Measurements from ENCODE around the gene CCDC47.
"Not testable (repeated sequence)": the region's sequence is repeated elsewhere in the genome, so short reads cannot be mapped to it uniquely, and the experiment has no call there.

The CCDC47 gene

DNA sequence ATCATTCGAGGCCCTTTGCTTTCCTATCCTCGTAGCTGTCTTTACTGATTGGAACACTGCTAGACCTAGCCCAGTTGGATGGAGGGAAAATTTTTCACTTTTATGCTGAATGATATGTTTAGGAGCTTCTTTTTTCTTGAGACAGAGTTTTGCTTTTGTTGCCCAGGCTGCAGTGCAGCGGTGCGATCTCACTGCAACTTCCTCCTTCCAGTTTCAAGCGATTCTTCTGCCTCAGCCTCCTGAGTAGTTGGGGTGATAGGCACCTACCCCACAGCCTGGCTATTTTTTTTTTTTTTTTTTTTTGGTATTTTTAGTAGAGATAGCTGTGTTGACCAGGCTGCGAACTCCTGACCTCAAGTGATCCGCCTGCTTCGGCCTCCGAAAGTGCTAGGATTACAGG is 36.6 kb upstream of the CCDC47 start:
- no peaks in the 10 kb centered on the region for H3K27me3 ChIP-seq (ENCODE audit: control insufficient read depth in 1 of 2, insufficient read depth in 2 of 2, low read length in 2 of 2)
- no peaks in the 10 kb centered on the region for H3K4me1 ChIP-seq (ENCODE audit: control insufficient read depth in 1 of 2, insufficient read depth in 2 of 2, low read length in 2 of 2)
- H3K9ac ChIP-seq (ENCODE audit: low read depth in 1 of 2, low read length in 2 of 2): no peak overlapping the region
- no peak overlapping the region for H3K4me3 ChIP-seq (ENCODE audit: low read depth in 1 of 2, low read length in 2 of 2)
- no peaks in the 10 kb centered on the region for H3K9me3 ChIP-seq (ENCODE audit: control insufficient read depth in 1 of 2, low read length in 2 of 2)
- no peak overlapping the region for H3K27ac ChIP-seq (ENCODE audit: low read depth, low read length)
- H3K36me3 ChIP-seq (ENCODE audit: control insufficient read depth in 1 of 2, insufficient read depth in 2 of 2, low read length in 2 of 2): peaks cover 63 to 93% of the 10 kb centered on the region in 2 donors

GRCh38 chr17:63805591-63805990 is 32.2 kb upstream of the CCDC47 start:
- Histone ChIP-seq H3K27me3 (ENCODE audit: control insufficient read depth in 1 of 2, insufficient read depth in 2 of 2, low read length in 2 of 2) (no peaks in the 10 kb centered on the region), H3K4me1 (ENCODE audit: control insufficient read depth in 1 of 2, insufficient read depth in 2 of 2, low read length in 2 of 2) (no peaks in the 10 kb centered on the region), H3K36me3 (ENCODE audit: control insufficient read depth in 1 of 2, insufficient read depth in 2 of 2, low read length in 2 of 2) (peaks cover 41 to 83% of the 10 kb centered on the region in 2 donors), H3K4me3 (ENCODE audit: low read depth in 1 of 2, low read length in 2 of 2) (no peak overlapping the region), H3K27ac (ENCODE audit: low read depth, low read length) (no peak overlapping the region), H3K9me3 (ENCODE audit: control insufficient read depth in 1 of 2, low read length in 2 of 2) (no peaks in the 10 kb centered on the region), H3K9ac (ENCODE audit: low read depth in 1 of 2, low read length in 2 of 2) (no peak overlapping the region)

DNA sequence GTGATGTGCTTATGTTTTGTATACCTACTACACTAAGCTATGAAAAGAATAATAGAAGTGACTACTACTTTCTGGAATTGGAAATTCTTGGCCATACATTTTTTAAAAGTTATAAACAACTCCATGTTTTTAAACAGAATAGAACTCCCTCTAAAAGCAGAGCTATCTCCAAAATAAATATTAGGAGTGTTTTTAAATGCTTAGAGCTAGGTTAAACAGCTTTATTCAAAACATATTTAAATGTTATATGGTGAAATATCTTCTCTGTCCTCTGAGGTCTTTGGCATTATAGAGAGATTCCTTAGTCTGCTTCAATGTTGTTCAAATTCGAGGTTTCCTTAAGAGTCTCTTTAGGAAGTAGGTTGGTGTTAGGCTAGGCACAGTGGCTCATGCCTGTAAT is 30.9 kb upstream of the CCDC47 start:
- H3K36me3 ChIP-seq (ENCODE audit: control insufficient read depth in 1 of 2, insufficient read depth in 2 of 2, low read length in 2 of 2): peaks cover 40 to 83% of the 10 kb centered on the region in 2 donors
- no peak overlapping the region for H3K27ac ChIP-seq (ENCODE audit: low read depth, low read length)
- no peaks in the 10 kb centered on the region for H3K4me1 ChIP-seq (ENCODE audit: control insufficient read depth in 1 of 2, insufficient read depth in 2 of 2, low read length in 2 of 2)
- H3K9me3 ChIP-seq (ENCODE audit: control insufficient read depth in 1 of 2, low read length in 2 of 2): no peaks in the 10 kb centered on the region
- no peak overlapping the region for H3K9ac ChIP-seq (ENCODE audit: low read depth in 1 of 2, low read length in 2 of 2)
- no peak overlapping the region for H3K4me3 ChIP-seq (ENCODE audit: low read depth in 1 of 2, low read length in 2 of 2)
- no peaks in the 10 kb centered on the region for H3K27me3 ChIP-seq (ENCODE audit: control insufficient read depth in 1 of 2, insufficient read depth in 2 of 2, low read length in 2 of 2)

- H3K4me3 ChIP-seq (ENCODE audit: low read depth in 1 of 2, low read length in 2 of 2): no peak overlapping the region
- no peaks in the 10 kb centered on the region for H3K27me3 ChIP-seq (ENCODE audit: control insufficient read depth in 1 of 2, insufficient read depth in 2 of 2, low read length in 2 of 2)
- H3K9ac ChIP-seq (ENCODE audit: low read depth in 1 of 2, low read length in 2 of 2): no peak overlapping the region
- H3K36me3 ChIP-seq (ENCODE audit: control insufficient read depth in 1 of 2, insufficient read depth in 2 of 2, low read length in 2 of 2): peaks cover 43 to 87% of the 10 kb centered on the region in 2 donors
- H3K9me3 ChIP-seq (ENCODE audit: control insufficient read depth in 1 of 2, low read length in 2 of 2): no peaks in the 10 kb centered on the region
- H3K4me1 ChIP-seq (ENCODE audit: control insufficient read depth in 1 of 2, insufficient read depth in 2 of 2, low read length in 2 of 2): no peaks in the 10 kb centered on the region
- H3K27ac ChIP-seq (ENCODE audit: low read depth, low read length): no peak overlapping the region
Observed at GRCh38 chr17:63800783-63801182, 27.4 kb upstream of the CCDC47 start.

GRCh38 chr17:63798572-63799106 is 25.2 kb upstream of the CCDC47 start:
- Histone ChIP-seq H3K4me3 (ENCODE audit: low read depth in 1 of 2, low read length in 2 of 2) (no peak overlapping the region), H3K9me3 (ENCODE audit: control insufficient read depth in 1 of 2, low read length in 2 of 2) (no peaks in the 10 kb centered on the region), H3K27me3 (ENCODE audit: control insufficient read depth in 1 of 2, insufficient read depth in 2 of 2, low read length in 2 of 2) (no peaks in the 10 kb centered on the region), H3K4me1 (ENCODE audit: control insufficient read depth in 1 of 2, insufficient read depth in 2 of 2, low read length in 2 of 2) (no peaks in the 10 kb centered on the region), H3K27ac (ENCODE audit: low read depth, low read length) (no peak overlapping the region), H3K9ac (ENCODE audit: low read depth in 1 of 2, low read length in 2 of 2) (no peak overlapping the region), H3K36me3 (ENCODE audit: control insufficient read depth in 1 of 2, insufficient read depth in 2 of 2, low read length in 2 of 2) (peaks cover 46 to 93% of the 10 kb centered on the region in 2 donors)

GRCh38 chr17:63796375-63796774 is 23.0 kb upstream of the CCDC47 start:
- H3K36me3 ChIP-seq (ENCODE audit: control insufficient read depth in 1 of 2, insufficient read depth in 2 of 2, low read length in 2 of 2): peaks cover 48 to 95% of the 10 kb centered on the region in 2 donors
- H3K9ac ChIP-seq (ENCODE audit: low read depth in 1 of 2, low read length in 2 of 2); H3K4me3 ChIP-seq (ENCODE audit: low read depth in 1 of 2, low read length in 2 of 2); H3K27ac ChIP-seq (ENCODE audit: low read depth, low read length); H3K4me1 ChIP-seq (ENCODE audit: control insufficient read depth in 1 of 2, insufficient read depth in 2 of 2, low read length in 2 of 2); H3K9me3 ChIP-seq (ENCODE audit: control insufficient read depth in 1 of 2, low read length in 2 of 2); H3K27me3 ChIP-seq (ENCODE audit: control insufficient read depth in 1 of 2, insufficient read depth in 2 of 2, low read length in 2 of 2): not testable (repeated sequence)

DNA sequence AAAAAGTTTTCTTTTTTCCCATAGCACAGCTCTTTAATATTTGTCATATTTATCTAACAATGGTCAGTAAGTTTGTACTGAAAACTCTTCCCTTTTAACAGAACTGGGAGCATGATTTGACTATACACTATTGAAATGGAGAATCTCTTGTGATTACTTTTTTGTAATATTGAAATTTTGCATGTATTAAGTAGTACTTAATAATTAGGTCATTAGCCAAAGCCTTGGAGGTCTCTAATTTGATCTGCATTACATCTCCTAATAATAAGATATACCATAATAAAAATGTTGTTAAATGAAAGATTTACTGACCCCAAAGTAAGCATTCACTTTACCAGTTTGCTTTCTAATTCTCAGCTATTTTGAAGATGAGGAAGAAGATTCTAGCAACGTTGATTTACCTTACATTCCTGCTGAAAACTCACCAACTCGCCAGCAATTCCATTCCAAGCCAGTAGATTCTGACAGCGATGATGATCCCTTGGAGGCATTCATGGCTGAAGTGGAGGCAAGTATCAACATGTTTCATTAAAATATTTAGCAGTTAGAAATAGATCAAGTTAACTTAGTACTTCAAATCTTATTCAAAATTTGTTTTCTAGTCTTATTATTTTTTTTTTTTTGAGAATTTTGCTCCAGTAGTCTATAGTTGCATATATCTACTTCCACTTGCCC is 18.8 kb upstream of the CCDC47 start:
- H3K4me3 ChIP-seq (ENCODE audit: low read depth in 1 of 2, low read length in 2 of 2): no peak overlapping the region
- peaks cover 28 to 80% of the 10 kb centered on the region in 2 donors for H3K36me3 ChIP-seq (ENCODE audit: control insufficient read depth in 1 of 2, insufficient read depth in 2 of 2, low read length in 2 of 2)
- H3K27me3 ChIP-seq (ENCODE audit: control insufficient read depth in 1 of 2, insufficient read depth in 2 of 2, low read length in 2 of 2): no peaks in the 10 kb centered on the region
- no peak overlapping the region for H3K27ac ChIP-seq (ENCODE audit: low read depth, low read length)
- no peak overlapping the region for H3K9ac ChIP-seq (ENCODE audit: low read depth in 1 of 2, low read length in 2 of 2)
- H3K4me1 ChIP-seq (ENCODE audit: control insufficient read depth in 1 of 2, insufficient read depth in 2 of 2, low read length in 2 of 2): no peaks in the 10 kb centered on the region
- no peaks in the 10 kb centered on the region for H3K9me3 ChIP-seq (ENCODE audit: control insufficient read depth in 1 of 2, low read length in 2 of 2)

- Histone ChIP-seq H3K36me3 (ENCODE audit: control insufficient read depth in 1 of 2, insufficient read depth in 2 of 2, low read length in 2 of 2) (peaks cover 22 to 64% of the 10 kb centered on the region in 2 donors), H3K27ac (ENCODE audit: low read depth, low read length) (no peak overlapping the region), H3K9me3 (ENCODE audit: control insufficient read depth in 1 of 2, low read length in 2 of 2) (no peaks in the 10 kb centered on the region), H3K27me3 (ENCODE audit: control insufficient read depth in 1 of 2, insufficient read depth in 2 of 2, low read length in 2 of 2) (no peaks in the 10 kb centered on the region), H3K4me1 (ENCODE audit: control insufficient read depth in 1 of 2, insufficient read depth in 2 of 2, low read length in 2 of 2) (no peaks in the 10 kb centered on the region), H3K9ac (ENCODE audit: low read depth in 1 of 2, low read length in 2 of 2) (no peak overlapping the region), H3K4me3 (ENCODE audit: low read depth in 1 of 2, low read length in 2 of 2) (no peak overlapping the region)
Observed at GRCh38 chr17:63790057-63790456, 16.7 kb upstream of the CCDC47 start.

DNA sequence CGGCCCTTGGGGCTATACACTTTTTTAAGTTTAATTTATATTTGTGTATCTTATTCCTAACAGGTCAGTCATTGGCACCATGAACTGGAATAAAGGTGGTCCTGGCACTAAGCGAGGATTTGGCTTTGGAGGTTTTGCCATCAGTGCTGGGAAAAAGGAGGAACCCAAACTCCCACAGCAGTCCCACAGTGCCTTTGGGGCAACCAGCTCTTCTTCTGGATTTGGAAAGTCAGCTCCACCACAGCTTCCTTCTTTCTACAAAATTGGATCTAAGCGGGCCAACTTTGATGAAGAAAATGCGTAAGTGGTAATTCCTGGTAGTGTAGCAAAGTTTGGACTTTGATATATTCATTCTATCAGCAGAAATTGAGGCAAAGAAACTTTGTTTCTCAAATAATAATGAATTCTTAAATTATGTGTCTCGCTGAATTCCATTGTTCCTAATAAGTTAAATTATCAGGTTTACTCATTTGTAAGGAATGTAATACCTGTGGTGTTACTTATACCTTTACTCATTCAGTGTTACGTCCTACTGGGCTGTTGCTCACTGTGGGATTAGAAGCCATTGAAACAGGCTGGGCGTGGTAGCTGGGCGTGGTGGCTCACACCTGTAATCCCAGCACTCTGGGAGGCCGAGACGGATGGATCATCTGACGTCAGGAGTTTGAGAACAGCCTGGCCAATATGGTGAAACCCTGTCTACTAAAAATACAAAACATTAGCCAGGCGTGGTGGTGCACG is 13.7 kb upstream of the CCDC47 start:
- Histone ChIP-seq H3K27me3 (ENCODE audit: control insufficient read depth in 1 of 2, insufficient read depth in 2 of 2, low read length in 2 of 2) (no peaks in the 10 kb centered on the region), H3K4me1 (ENCODE audit: control insufficient read depth in 1 of 2, insufficient read depth in 2 of 2, low read length in 2 of 2) (no peaks in the 10 kb centered on the region), H3K4me3 (ENCODE audit: low read depth in 1 of 2, low read length in 2 of 2) (no peak overlapping the region), H3K9ac (ENCODE audit: low read depth in 1 of 2, low read length in 2 of 2) (no peak overlapping the region), H3K36me3 (ENCODE audit: control insufficient read depth in 1 of 2, insufficient read depth in 2 of 2, low read length in 2 of 2) (peaks cover 17 to 48% of the 10 kb centered on the region in 2 donors), H3K9me3 (ENCODE audit: control insufficient read depth in 1 of 2, low read length in 2 of 2) (no peaks in the 10 kb centered on the region), H3K27ac (ENCODE audit: low read depth, low read length) (no peak overlapping the region)

DNA sequence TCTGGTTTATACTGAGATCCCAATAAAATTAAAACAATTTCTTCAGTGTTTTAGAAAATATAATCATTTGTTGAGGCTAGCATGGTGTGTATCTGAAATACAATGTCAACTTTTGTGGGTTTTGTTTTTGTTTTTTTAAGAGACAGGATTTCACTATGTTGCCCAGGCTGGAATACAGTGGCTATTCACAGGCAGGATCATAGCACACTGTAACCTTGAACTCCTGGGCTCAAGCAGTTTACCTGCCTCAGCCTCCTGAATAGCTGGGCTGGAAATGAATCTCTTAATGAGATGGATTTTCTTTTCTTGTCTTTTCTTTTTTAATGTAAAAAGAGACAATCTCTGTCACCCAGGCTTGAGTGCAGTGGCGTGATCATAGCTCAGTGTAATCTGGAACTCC is 12.7 kb upstream of the CCDC47 start:
- H3K4me3 ChIP-seq (ENCODE audit: low read depth in 1 of 2, low read length in 2 of 2): no peak overlapping the region
- H3K4me1 ChIP-seq (ENCODE audit: control insufficient read depth in 1 of 2, insufficient read depth in 2 of 2, low read length in 2 of 2): no peaks in the 10 kb centered on the region
- peaks cover 17 to 43% of the 10 kb centered on the region in 2 donors for H3K36me3 ChIP-seq (ENCODE audit: control insufficient read depth in 1 of 2, insufficient read depth in 2 of 2, low read length in 2 of 2)
- H3K9me3 ChIP-seq (ENCODE audit: control insufficient read depth in 1 of 2, low read length in 2 of 2): no peaks in the 10 kb centered on the region
- no peaks in the 10 kb centered on the region for H3K27me3 ChIP-seq (ENCODE audit: control insufficient read depth in 1 of 2, insufficient read depth in 2 of 2, low read length in 2 of 2)
- H3K27ac ChIP-seq (ENCODE audit: low read depth, low read length): no peak overlapping the region
- no peak overlapping the region for H3K9ac ChIP-seq (ENCODE audit: low read depth in 1 of 2, low read length in 2 of 2)
